GM10847 (cell line): ENCODE data around the gene C17orf113.

Source experiments
- POLR2A ChIP-seq: IDR thresholded peaks from 2 replicates; pipeline ENCODE4 v1.6.1; 2011; ENCODE audit not compliant: insufficient read length; ENCODE audit errors: extremely low read depth

The C17orf113 gene

DNA sequence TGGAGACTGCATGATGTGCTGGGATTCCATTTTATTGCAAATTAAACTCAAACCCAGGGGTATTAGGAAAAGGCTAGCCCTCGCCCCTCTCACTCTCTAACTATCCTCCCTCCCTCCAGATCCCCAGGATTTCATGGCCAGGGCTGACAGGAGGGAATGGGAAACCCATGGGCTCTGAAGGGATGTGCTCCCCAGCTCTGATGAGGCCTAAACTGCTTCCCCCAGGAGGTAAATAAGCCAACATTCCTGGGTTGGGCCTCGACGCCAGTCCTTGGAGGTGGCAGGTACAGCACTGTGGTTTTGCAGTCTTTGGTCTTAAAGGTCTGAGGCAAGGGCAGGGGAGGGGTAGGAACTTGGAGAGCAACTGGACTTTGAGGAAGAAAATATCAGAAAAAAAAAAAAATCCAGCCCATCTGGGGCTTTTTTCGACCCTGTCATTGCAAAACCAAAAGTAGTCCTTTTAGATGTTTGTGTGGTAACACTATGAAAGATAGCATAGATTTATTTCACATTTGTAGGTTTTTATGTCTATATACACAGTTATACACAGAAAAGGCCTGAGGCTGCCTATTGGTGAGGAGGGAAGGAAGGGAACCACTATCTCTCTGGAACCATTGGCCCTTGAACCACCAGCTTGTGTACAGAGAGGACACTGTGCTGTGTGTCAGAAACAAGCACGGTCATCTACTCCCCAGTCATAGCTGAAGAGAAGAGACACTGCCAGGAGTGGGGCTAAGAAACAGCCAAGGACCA lies 12.0 kb downstream of the C17orf113 start:
- TF ChIP-seq POLR2A: no peak

DNA sequence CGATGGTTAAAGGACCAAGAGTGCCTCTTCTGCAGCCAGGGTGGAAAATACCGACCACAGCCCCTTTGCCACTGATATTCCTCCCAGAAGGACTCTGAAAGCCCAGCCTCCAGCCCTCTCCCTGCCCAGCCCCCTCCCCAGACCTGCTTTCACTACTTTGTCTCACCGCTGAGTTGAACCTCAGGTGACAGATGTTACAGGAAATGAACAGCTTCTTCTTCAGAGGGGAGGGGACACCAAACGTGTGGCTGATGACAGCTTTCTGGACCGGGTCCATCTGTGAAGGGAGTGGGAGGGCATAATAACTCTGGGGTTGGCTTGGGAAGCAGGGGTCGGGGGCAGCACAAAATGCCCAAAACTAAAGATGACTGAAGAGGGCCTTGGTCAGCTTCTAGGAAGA lies 16.3 kb downstream of the C17orf113 start:
- TF ChIP-seq POLR2A: no peak

DNA sequence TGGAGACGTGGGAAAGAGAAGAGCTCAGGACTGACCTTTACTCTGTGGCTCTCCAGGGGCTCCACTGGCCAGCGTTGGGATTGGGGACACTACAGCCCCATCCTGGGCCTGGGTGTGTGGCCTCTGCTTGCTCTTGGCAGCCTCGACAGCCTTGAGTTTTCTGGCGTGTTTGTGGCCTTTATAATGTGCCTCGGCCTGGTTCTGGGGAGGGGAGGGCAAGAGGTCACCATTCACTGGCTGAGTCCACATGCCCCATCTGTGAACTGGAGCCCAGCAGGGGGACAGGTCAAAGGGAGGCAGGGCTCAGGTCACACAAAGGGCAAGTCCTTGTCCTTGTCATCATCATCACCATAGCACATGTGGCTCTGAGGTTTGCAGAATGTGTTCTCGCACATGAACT lies 18.8 kb downstream of the C17orf113 start:
- no peak for TF ChIP-seq POLR2A

DNA sequence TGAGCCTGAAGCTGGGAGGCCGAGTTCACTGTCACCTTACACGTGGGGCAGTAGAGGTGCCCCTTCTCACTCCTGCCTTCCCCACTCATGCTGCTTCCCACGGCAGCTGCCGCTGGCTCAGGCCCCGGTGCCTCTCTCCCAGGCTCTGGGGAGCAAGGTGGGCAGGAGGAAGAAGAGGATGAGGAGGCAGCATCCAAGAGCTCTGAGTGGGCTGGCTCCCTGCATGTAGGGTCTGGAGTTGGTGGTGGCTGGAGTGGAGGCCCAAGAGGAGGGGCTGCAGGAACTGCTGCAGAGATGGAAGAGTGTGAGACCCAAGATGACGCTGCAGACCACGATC lies 21.6 kb downstream of the C17orf113 start:
- TF ChIP-seq POLR2A: no peak

DNA sequence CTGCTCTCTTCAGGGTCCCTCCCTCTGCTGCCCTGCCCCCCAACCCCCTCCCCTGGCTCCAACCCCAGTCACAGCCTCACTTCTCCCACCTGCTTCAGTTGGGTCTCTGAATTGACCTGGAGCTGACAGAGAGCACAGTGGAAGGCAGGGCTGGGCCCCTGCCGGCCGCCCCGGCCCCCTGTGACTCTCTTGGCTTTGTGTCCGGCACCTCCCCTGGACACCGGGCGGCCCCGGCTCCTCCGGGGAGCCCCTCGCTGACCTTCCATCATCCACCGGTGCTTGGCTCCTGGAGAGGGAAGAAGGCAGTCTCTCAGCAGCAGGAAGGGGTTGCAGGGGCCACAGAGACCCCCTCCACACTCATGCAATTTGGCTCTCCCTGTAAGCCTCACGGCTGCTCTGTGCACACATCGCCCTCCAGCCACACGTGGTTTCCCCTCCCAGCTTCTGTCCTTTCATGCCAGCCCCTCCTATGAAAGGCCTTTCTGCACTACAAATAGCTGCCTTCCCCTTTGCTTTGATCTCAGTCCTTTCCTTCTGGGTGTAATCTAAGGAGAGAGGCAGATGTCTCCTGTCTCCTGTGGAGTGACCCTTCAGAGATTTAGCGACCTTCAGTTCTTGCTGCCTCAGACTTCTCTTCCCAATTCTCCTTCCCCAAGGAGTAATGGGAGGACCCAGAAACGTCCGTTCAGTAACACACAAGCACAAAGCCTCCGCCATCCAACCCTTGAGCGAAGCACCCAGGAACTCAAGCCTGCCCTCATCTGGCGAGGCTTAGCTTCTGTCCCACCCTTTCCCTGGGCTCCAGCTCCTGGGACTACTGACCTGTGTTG lies 22.2 kb downstream of the C17orf113 start:
- no peak for TF ChIP-seq POLR2A

DNA sequence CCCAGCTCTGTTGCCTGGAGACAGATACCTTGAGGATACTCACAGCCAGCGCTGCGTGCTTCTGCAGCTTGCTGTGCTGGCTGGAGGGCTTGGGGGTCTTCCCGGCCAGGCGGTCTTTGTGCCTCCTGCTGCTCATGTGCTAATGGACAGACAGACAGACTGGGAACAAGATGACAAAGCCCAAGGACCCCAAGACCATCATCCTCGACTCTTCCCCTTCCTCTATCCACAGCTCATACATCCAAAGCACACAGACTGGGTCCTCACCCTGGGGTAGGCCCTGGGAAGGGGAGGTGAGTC lies 22.9 kb downstream of the C17orf113 start:
- no peak for TF ChIP-seq POLR2A

GRCh38 chr17:42026857-42027589 lies 23.4 kb downstream of the C17orf113 start:
- TF ChIP-seq POLR2A: no peak

GRCh38 chr17:42025936-42026335 lies 24.5 kb downstream of the C17orf113 start:
- TF ChIP-seq POLR2A: no peak

- TF ChIP-seq POLR2A: no peak
Observed at GRCh38 chr17:42025191-42025579, 25.2 kb downstream of the C17orf113 start.

GRCh38 chr17:42023524-42024349 lies 26.7 kb downstream of the C17orf113 start:
- TF ChIP-seq POLR2A: no peak

GRCh38 chr17:42019509-42020404 lies 30.6 kb downstream of the C17orf113 start, which contains the start of gene NKIRAS2:
NKIRAS2 (plus strand) TSS chr17:42020090; CDS start chr17:42021578, 1,488 bp downstream.
- TF ChIP-seq POLR2A: peak; percentile 84

GRCh38 chr17:42018988-42019387 lies 31.4 kb downstream of the C17orf113 start:
- no peak for TF ChIP-seq POLR2A

GRCh38 chr17:42018339-42018738 lies 32.1 kb downstream of the C17orf113 start:
- TF ChIP-seq POLR2A: no peak

- no peak for TF ChIP-seq POLR2A
Observed at GRCh38 chr17:42017866-42018200, 32.6 kb downstream of the C17orf113 start.
